ENCODE measurements around the gene ALOXE3.

- TF ChIP-seq RBBP5 (IDR thresholded peaks at IDR 0.05; ENCODE audit: borderline replicate concordance, low read depth, low read length) = no peak
- no peak for TF ChIP-seq YY1 (IDR thresholded peaks at IDR 0.05; ENCODE audit: low read depth, low read length)
- TF ChIP-seq PHF8 (conservative IDR thresholded peaks at IDR 0.05; ENCODE audit: low read depth, low read length) = no peak
- no peak for TF ChIP-seq BCL11A (IDR thresholded peaks at IDR 0.05; ENCODE audit: low read depth in 2 of 2, low read length in 2 of 2)
- TF ChIP-seq POLR2A (IDR thresholded peaks at IDR 0.05; ENCODE audit: control extremely low read depth in 1 of 2, low read depth in 2 of 2, low read length in 2 of 2) = no peak
Observed at GRCh38 chr17:8103549-8103948, 14.8 kb downstream of the ALOXE3 start.

Data from H1 (cell line).